ENCODE results near the gene ACBD6. TPM values are rescaled to one million over a fixed set of nuclear protein-coding genes. Genes with fewer than 3 reads are reported as not detected.

ACBD6 gene
- total and polyA plus RNA-seq, 2 of the 4 experiments (the other 2 are of a cell fraction): 52.5 to 59.1 TPM

DNA sequence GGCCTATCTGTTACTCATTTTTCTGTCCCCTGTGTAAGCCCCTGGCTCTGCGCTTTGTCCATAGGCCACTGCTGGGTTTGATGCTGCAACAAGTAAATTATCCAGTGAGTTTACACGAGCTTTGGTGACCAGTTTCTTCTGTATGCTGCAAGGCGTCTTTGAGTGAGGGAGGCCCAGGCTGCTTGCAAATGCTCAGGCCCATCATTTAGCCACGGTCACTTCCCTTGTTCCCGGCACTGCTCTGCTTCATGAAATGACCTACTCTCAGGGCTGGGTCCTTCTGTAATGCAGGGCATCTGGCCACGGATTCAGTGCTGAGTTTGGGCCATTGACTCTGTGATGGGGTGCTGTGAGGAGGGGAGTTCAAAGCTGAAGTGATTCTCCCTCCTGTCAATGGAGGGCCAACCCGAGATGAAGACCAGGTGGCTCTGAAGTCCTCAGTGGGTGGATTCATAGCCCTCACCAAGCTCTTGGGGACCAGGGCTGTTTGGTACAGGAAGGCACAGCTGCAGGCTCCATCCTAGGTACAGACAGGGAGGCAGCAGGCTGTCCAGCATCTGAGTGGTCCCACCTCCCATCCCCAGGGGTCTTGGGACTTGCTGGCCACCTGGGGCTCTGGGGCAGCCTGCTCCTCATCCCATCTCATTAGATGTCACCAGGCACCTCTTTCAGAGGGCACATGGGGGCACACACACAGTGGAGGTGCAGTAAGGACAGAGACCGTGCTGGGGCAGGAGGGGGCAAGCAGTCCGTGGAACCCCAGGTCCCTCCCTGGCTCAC lies 250.7 kb downstream of the ACBD6 start:
- no peaks in the 10 kb centered on the region for H3K9me3 ChIP-seq (ENCODE audit: control insufficient read depth, insufficient read depth, low read length)
- H3K23ac ChIP-seq (ENCODE audit: low read depth, low read length): no peak overlapping the region
- POLR2A ChIA-PET (ENCODE audit: unreplicated experiment): no interaction called here
- no peak overlapping the region for H3K4me2 ChIP-seq (ENCODE audit: low read depth, low read length)
- H4K91ac ChIP-seq (ENCODE audit: insufficient read depth, low read depth, low read length): no peak overlapping the region
- 62% methylated on average over 5 of the region's 9 CpGs; no CpG with 5 or more reads in 1 of the 2 experiments for WGBS, 2 experiments (ENCODE audit: extremely low coverage in 2 of 2, insufficient read length in 1 of 2)
- no peak overlapping the region for H3K27ac ChIP-seq (ENCODE audit: insufficient read depth, low read length)
- H2BK15ac ChIP-seq (ENCODE audit: low read depth, low read length): no peak overlapping the region
- no peaks in the 10 kb centered on the region for H3K36me3 ChIP-seq (ENCODE audit: control insufficient read depth, insufficient read depth, low read length)
- no peak overlapping the region for H3K4ac ChIP-seq (ENCODE audit: low read depth, low read length)
- H3K4me3 ChIP-seq (ENCODE audit: insufficient read depth, low read depth, low read length): no peak overlapping the region
- in situ Hi-C loops (cut with MboI; ENCODE audit: low sequenced_read_pairs) (loop anchor here (5.0 to 25.0 kb wide), 3 partner anchors 166 to 911 kb away; no protein-coding TSS in a partner anchor), intact Hi-C loops (cut with micrococcal nuclease) (loop anchor here (1.0 to 2.0 kb wide), 3 partner anchors 161 to 231 kb away; no protein-coding TSS in a partner anchor), dilution Hi-C loops (cut with HindIII; ENCODE audit: low sequenced_read_pairs, unreplicated experiment) (no loop called here)
- peaks cover 5% of the 10 kb centered on the region; the same call in 1 of the 2 replicates for H3K27me3 ChIP-seq (ENCODE audit: control insufficient read depth, insufficient read depth, low read length)
- no peak overlapping the region for H2BK20ac ChIP-seq (ENCODE audit: low read depth, low read length)
- H2AK5ac ChIP-seq (ENCODE audit: low read depth, low read length): no peak overlapping the region
- H4K5ac ChIP-seq (ENCODE audit: low read depth, low read length): no peak overlapping the region
- no peak overlapping the region for H3K9ac ChIP-seq (ENCODE audit: low read depth, low read length)
- H3K79me1 ChIP-seq (ENCODE audit: low read depth in 1 of 2, low read length in 2 of 2): no peaks in the 10 kb centered on the region
- H2AK9ac ChIP-seq (replicated peaks; ENCODE audit: low read depth, low read length, poor library complexity): peak overlapping the region; percentile 7
- no peak overlapping the region for H2BK120ac ChIP-seq (ENCODE audit: low read depth, low read length)
- H3K18ac ChIP-seq (ENCODE audit: low read depth, low read length): no peak overlapping the region
- BruUV-seq (replicated peaks): no TSS peak
- no peak overlapping the region for H3K56ac ChIP-seq (ENCODE audit: extremely low read depth, insufficient read depth, low read length)
- DNase-seq: no peak
- no peak overlapping the region for H3K14ac ChIP-seq (replicated peaks; ENCODE audit: low read depth, low read length)
- no peak overlapping the region for H2BK5ac ChIP-seq (ENCODE audit: low read depth, low read length, poor library complexity, severe bottlenecking)
- H3K9me1 ChIP-seq (ENCODE audit: insufficient read depth, low read length): peaks cover 4% of the 10 kb centered on the region; the same call in 1 of the 2 replicates
- ATAC-seq (ENCODE audit: low read depth): no peak
- H3K4me1 ChIP-seq (ENCODE audit: control insufficient read depth, insufficient read depth, low read length): peaks cover 4% of the 10 kb centered on the region; the same call in 1 of the 2 replicates
- CTCF ChIA-PET: interaction anchor here (2.1 kb wide), 1 partner anchor 10 kb away, joined by 9 read pairs; no protein-coding TSS in a partner anchor
- H2AFZ ChIP-seq (replicated peaks; ENCODE audit: low read length, poor library complexity): no peak overlapping the region
- H4K20me1 ChIP-seq (ENCODE audit: insufficient read depth, low read length): no peaks in the 10 kb centered on the region
- no peak overlapping the region for H4K8ac ChIP-seq (ENCODE audit: low read depth in 2 of 2, low read length in 2 of 2)
- TF ChIP-seq POLR2A (IDR thresholded peaks at IDR 0.05; ENCODE audit: low read depth, low read length) (no peak), CHD1 (IDR thresholded peaks at IDR 0.05; ENCODE audit: low read depth, low read length) (no peak), RAD21 (IDR thresholded peaks at IDR 0.05; ENCODE audit: low read length) (no peak), MXI1 (IDR thresholded peaks at IDR 0.05; ENCODE audit: borderline replicate concordance, low read depth, low read length) (no peak), CEBPB (IDR thresholded peaks at IDR 0.05; ENCODE audit: low read depth, low read length) (no peak), NFE2L2 (IDR thresholded peaks at IDR 0.05; ENCODE audit: low read depth, low read length) (no peak), BHLHE40 (IDR thresholded peaks at IDR 0.05; ENCODE audit: low read depth, low read length) (no peak), MAFK (IDR thresholded peaks at IDR 0.05; ENCODE audit: low read depth, low read length) (no peak), MAZ (IDR thresholded peaks at IDR 0.05; ENCODE audit: borderline replicate concordance, low read depth, low read length) (no peak), SMC3 (IDR thresholded peaks at IDR 0.05; ENCODE audit: low read depth, low read length) (no peak), RCOR1 (IDR thresholded peaks at IDR 0.05; ENCODE audit: insufficient replicate concordance, low read length) (no peak), RFX5 (IDR thresholded peaks at IDR 0.05; ENCODE audit: low read depth, low read length) (no peak), FOS (IDR thresholded peaks at IDR 0.05; ENCODE audit: low read depth, low read length) (no peak)
- TF ChIP-seq, protein P1, sequence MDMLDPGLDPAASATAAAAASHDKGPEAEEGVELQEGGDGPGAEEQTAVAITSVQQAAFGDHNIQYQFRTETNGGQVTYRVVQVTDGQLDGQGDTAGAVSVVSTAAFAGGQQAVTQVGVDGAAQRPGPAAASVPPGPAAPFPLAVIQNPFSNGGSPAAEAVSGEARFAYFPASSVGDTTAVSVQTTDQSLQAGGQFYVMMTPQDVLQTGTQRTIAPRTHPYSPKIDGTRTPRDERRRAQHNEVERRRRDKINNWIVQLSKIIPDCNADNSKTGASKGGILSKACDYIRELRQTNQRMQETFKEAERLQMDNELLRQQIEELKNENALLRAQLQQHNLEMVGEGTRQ (IDR thresholded peaks at IDR 0.05; ENCODE audit: low read depth, low read length): no peak
- TF ChIP-seq, protein P2, sequence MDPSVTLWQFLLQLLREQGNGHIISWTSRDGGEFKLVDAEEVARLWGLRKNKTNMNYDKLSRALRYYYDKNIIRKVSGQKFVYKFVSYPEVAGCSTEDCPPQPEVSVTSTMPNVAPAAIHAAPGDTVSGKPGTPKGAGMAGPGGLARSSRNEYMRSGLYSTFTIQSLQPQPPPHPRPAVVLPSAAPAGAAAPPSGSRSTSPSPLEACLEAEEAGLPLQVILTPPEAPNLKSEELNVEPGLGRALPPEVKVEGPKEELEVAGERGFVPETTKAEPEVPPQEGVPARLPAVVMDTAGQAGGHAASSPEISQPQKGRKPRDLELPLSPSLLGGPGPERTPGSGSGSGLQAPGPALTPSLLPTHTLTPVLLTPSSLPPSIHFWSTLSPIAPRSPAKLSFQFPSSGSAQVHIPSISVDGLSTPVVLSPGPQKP (IDR thresholded peaks at IDR 0.05; ENCODE audit: borderline replicate concordance, low read depth, low read length): no peak
